ENCODE results near the gene PLPP7.
"Not testable (repeated sequence)": the region's sequence is repeated elsewhere in the genome, so short reads cannot be mapped to it uniquely, and the experiment has no call there.

PLPP7 gene

GRCh38 chr9:131263701-131264100 lies 25.8 kb upstream of the PLPP7 start:
- no peak overlapping the region for H3K9ac ChIP-seq
- H3K4me1 ChIP-seq (ENCODE audit: low read depth, poor library complexity, severe bottlenecking): peaks cover 38% of the 10 kb centered on the region
- no peaks in the 10 kb centered on the region for H3K36me3 ChIP-seq (ENCODE audit: insufficient read depth)
- H3K79me2 ChIP-seq (ENCODE audit: insufficient read depth, low read depth): no peaks in the 10 kb centered on the region
- no peaks in the 10 kb centered on the region for H4K20me1 ChIP-seq (ENCODE audit: insufficient read depth)
- TF ChIP-seq CTCF (conservative IDR thresholded peaks at IDR 0.05; ENCODE audit: low read depth, low read length): no peak
- no peak overlapping the region for H3K4me3 ChIP-seq (IDR thresholded peaks at IDR 0.05; ENCODE audit: insufficient read depth, low read depth, low read length)
- H3K27ac ChIP-seq: no peak overlapping the region
- no peaks in the 10 kb centered on the region for H3K27me3 ChIP-seq (ENCODE audit: insufficient read depth, low read depth)
- no peak overlapping the region for H2AFZ ChIP-seq (ENCODE audit: low read depth)
- no peak overlapping the region for H3K4me2 ChIP-seq

GRCh38 chr9:131264231-131264630 lies 25.3 kb upstream of the PLPP7 start:
- no peaks in the 10 kb centered on the region for H3K79me2 ChIP-seq (ENCODE audit: insufficient read depth, low read depth)

GRCh38 chr9:131266266-131267229 lies 23.0 kb upstream of the PLPP7 start:
- Histone ChIP-seq H4K20me1 (ENCODE audit: insufficient read depth) (no peaks in the 10 kb centered on the region), H3K36me3 (ENCODE audit: insufficient read depth) (no peaks in the 10 kb centered on the region), H3K27ac (no peak overlapping the region), H3K79me2 (ENCODE audit: insufficient read depth, low read depth) (no peaks in the 10 kb centered on the region), H3K4me1 (ENCODE audit: low read depth, poor library complexity, severe bottlenecking) (peaks cover 54% of the 10 kb centered on the region), H2AFZ (ENCODE audit: low read depth) (no peak overlapping the region), H3K4me3 (IDR thresholded peaks at IDR 0.05; ENCODE audit: insufficient read depth, low read depth, low read length) (no peak overlapping the region), H3K9ac (no peak overlapping the region), H3K27me3 (ENCODE audit: insufficient read depth, low read depth) (no peaks in the 10 kb centered on the region), H3K4me2 (no peak overlapping the region)
- no peak for TF ChIP-seq CTCF (conservative IDR thresholded peaks at IDR 0.05; ENCODE audit: low read depth, low read length)

More at GRCh38 chr9:131264231-131264630, 25.3 kb upstream of the PLPP7 start:
- Histone ChIP-seq H2AFZ (ENCODE audit: low read depth) (no peak overlapping the region), H4K20me1 (ENCODE audit: insufficient read depth) (no peaks in the 10 kb centered on the region), H3K36me3 (ENCODE audit: insufficient read depth) (no peaks in the 10 kb centered on the region), H3K4me2 (no peak overlapping the region), H3K4me1 (ENCODE audit: low read depth, poor library complexity, severe bottlenecking) (peaks cover 43% of the 10 kb centered on the region), H3K27ac (no peak overlapping the region), H3K9ac (no peak overlapping the region), H3K27me3 (ENCODE audit: insufficient read depth, low read depth) (no peaks in the 10 kb centered on the region), H3K4me3 (IDR thresholded peaks at IDR 0.05; ENCODE audit: insufficient read depth, low read depth, low read length) (no peak overlapping the region)
- no peak for TF ChIP-seq CTCF (conservative IDR thresholded peaks at IDR 0.05; ENCODE audit: low read depth, low read length)

GRCh38 chr9:131270171-131271015 lies 19.1 kb upstream of the PLPP7 start:
- no peaks in the 10 kb centered on the region for H3K79me2 ChIP-seq (ENCODE audit: insufficient read depth, low read depth)
- no peak overlapping the region for H3K27ac ChIP-seq
- no peaks in the 10 kb centered on the region for H4K20me1 ChIP-seq (ENCODE audit: insufficient read depth)

GRCh38 chr9:131271016-131271273 lies 18.6 kb upstream of the PLPP7 start:
- not testable (repeated sequence) for H3K4me3 ChIP-seq (IDR thresholded peaks at IDR 0.05; ENCODE audit: insufficient read depth, low read depth, low read length); H3K9ac ChIP-seq; H3K27ac ChIP-seq; H3K36me3 ChIP-seq (ENCODE audit: insufficient read depth); H4K20me1 ChIP-seq (ENCODE audit: insufficient read depth); H3K4me2 ChIP-seq; H3K27me3 ChIP-seq (ENCODE audit: insufficient read depth, low read depth); H3K79me2 ChIP-seq (ENCODE audit: insufficient read depth, low read depth); H2AFZ ChIP-seq (ENCODE audit: low read depth)
- H3K4me1 ChIP-seq (ENCODE audit: low read depth, poor library complexity, severe bottlenecking): peaks cover 24% of the 10 kb centered on the region

More at GRCh38 chr9:131270171-131271015, 19.1 kb upstream of the PLPP7 start:
- no peak overlapping the region for H2AFZ ChIP-seq (ENCODE audit: low read depth)
- H3K4me2 ChIP-seq: no peak overlapping the region; the same call in 1 of the 2 replicates
- H3K36me3 ChIP-seq (ENCODE audit: insufficient read depth): no peaks in the 10 kb centered on the region
- H3K27me3 ChIP-seq (ENCODE audit: insufficient read depth, low read depth): no peaks in the 10 kb centered on the region
- no peak for TF ChIP-seq CTCF (conservative IDR thresholded peaks at IDR 0.05; ENCODE audit: low read depth, low read length)
- peaks cover 24% of the 10 kb centered on the region for H3K4me1 ChIP-seq (ENCODE audit: low read depth, poor library complexity, severe bottlenecking)
- H3K4me3 ChIP-seq (IDR thresholded peaks at IDR 0.05; ENCODE audit: insufficient read depth, low read depth, low read length): no peak overlapping the region
- H3K9ac ChIP-seq: no peak overlapping the region
